OCI-LY3 (cell line): ENCODE measurements around the gene POTEM.
"Not testable (repeated sequence)": the region's sequence is repeated elsewhere in the genome, so short reads cannot be mapped to it uniquely, and the experiment has no call there.

Source experiments
- CTCF ChIP-seq: fragments of 200-600, 300-600 bp; sonication (generic); IDR thresholded peaks from 2 replicates; pipeline ENCODE4 v1.5.1; 2014; ENCODE audit warnings: antibody characterized with exemption, low read length, low read depth
- EZH2phosphoT487 ChIP-seq: fragments of 200-600 bp; shearing (Covaris generic); IDR thresholded peaks from 2 replicates; pipeline ENCODE4 v1.6.1; 2018; ENCODE audit warnings: antibody characterized with exemption, mixed run types, low read depth

GRCh38 chr14:19011029-19011428 is 43.8 kb downstream of the POTEM start:
- not testable (repeated sequence) for TF ChIP-seq CTCF, EZH2phosphoT487
